ENCODE data around the gene ULK1.

The ULK1 gene

GRCh38 chr12:131894313-131894860 lies at the start of gene ULK1:
TSS of gene ULK1 (plus strand) at chr12:131894622. CDS start at chr12:131895002, 380 bp downstream.
- peak; percentile 90 for DNase-seq (ENCODE audit: low read depth)

GRCh38 chr12:131844656-131845055 lies 49.8 kb upstream of the ULK1 start:
- DNase-seq (ENCODE audit: low read depth) = no peak

- DNase-seq (ENCODE audit: low read depth) = no peak
Observed at GRCh38 chr12:131845121-131845520, 49.3 kb upstream of the ULK1 start.

GRCh38 chr12:131847456-131847855 lies 47.0 kb upstream of the ULK1 start:
- no peak for DNase-seq (ENCODE audit: low read depth)

GRCh38 chr12:131848753-131849152 lies 45.7 kb upstream of the ULK1 start:
- no peak for DNase-seq (ENCODE audit: low read depth)

GRCh38 chr12:131849700-131850553 lies 44.5 kb upstream of the ULK1 start:
- DNase-seq (ENCODE audit: low read depth) = no peak

GRCh38 chr12:131850856-131851559 lies 43.4 kb upstream of the ULK1 start:
- no peak for DNase-seq (ENCODE audit: low read depth)

GRCh38 chr12:131851741-131852550 lies 42.5 kb upstream of the ULK1 start:
- no peak for DNase-seq (ENCODE audit: low read depth)

GRCh38 chr12:131852551-131853299 lies 41.7 kb upstream of the ULK1 start:
- DNase-seq (ENCODE audit: low read depth) = no peak

GRCh38 chr12:131853832-131854797 lies 40.3 kb upstream of the ULK1 start:
- no peak for DNase-seq (ENCODE audit: low read depth)

GRCh38 chr12:131854861-131855476 lies 39.5 kb upstream of the ULK1 start:
- no peak for DNase-seq (ENCODE audit: low read depth)

GRCh38 chr12:131855521-131856142 lies 38.8 kb upstream of the ULK1 start:
- DNase-seq (ENCODE audit: low read depth) = no peak

- DNase-seq (ENCODE audit: low read depth) = no peak
Observed at GRCh38 chr12:131856366-131857097, 37.9 kb upstream of the ULK1 start.

- no peak for DNase-seq (ENCODE audit: low read depth)
Observed at GRCh38 chr12:131857908-131858850, 36.2 kb upstream of the ULK1 start.

GRCh38 chr12:131860472-131861260 lies 33.8 kb upstream of the ULK1 start:
- no peak for DNase-seq (ENCODE audit: low read depth)

- no peak for DNase-seq (ENCODE audit: low read depth)
Observed at GRCh38 chr12:131861261-131862083, 33.0 kb upstream of the ULK1 start.
